K562 (cell line): ENCODE measurements around the gene CUX1. TPM values are rescaled to one million over a fixed set of nuclear protein-coding genes. Genes with fewer than 3 reads are reported as not detected.

Experiments
- ATAC-seq: fragments of 200-7000 bp; cut with Tn5 transposase; 3 replicates; pipeline ENCODE4 v1.9.1; 2020; ENCODE audit warnings: moderate library complexity
- BruUV-seq: library from RNA; stranded (reverse); fragments of 400-500 nt; replicated peaks from 2 replicates; lab custom pipeline; 2021; lab: Mats Ljungman, UMichigan
- CTCF ChIA-PET: fragments of 300-600 bp; formaldehyde crosslinking; extraction: SDS; loops from one replicate; lab custom pipeline; 2021; ENCODE audit warnings: low intra/inter-chr PET ratio; lab: Yijun Ruan, JAX
- POLR2A ChIA-PET: fragments of 300-600, 350-650 bp; sonication (Branson Sonifier 250); formaldehyde crosslinking; extraction: SDS; loops from one replicate; lab custom pipeline; 2021; ENCODE audit warnings: antibody characterized with exemption, inconsistent platforms; lab: Yijun Ruan, JAX
- DNase-seq, 4 experiments: peaks; one replicate each; pipeline versions ENCODE4 v3.0.0 to v3.0.0-alpha.2; 2011 to 2018; ENCODE audit warnings: low spot score in 3 of 4, mixed read lengths in 3 of 4; ENCODE audit errors: extremely low read depth in 1 of 4
- FAIRE-seq: peaks from 2 replicates; lab custom pipeline; 2011; peaks lifted over from hg19 to GRCh38; lab: Jason Lieb, UNC
- H2AFZ ChIP-seq: 2 replicates; pipeline ENCODE4 v1.6.0; 2011; ENCODE audit warnings: low read depth, low read length, control low read depth, inconsistent platforms
- H3K27ac ChIP-seq: fragments of 200-600 bp; 3 replicates; pipeline ENCODE4 v1.8.0; 2011; ENCODE audit warnings: low read depth, mild to moderate bottlenecking, control low read depth, inconsistent platforms, low read length, moderate library complexity, mixed read lengths; ENCODE audit errors: extremely low read depth
- H3K27me3 ChIP-seq, 2 experiments: fragments of 300-600 bp in 1 of 2; 2 replicates in 1 of 2; 3 replicates in 1 of 2; pipeline versions ENCODE4 v1.6.0 to v1.8.0; 2011; ENCODE audit warnings: inconsistent platforms in 2 of 2, low read length in 2 of 2, mild to moderate bottlenecking in 1 of 2, mixed read lengths in 1 of 2, moderate library complexity in 1 of 2; ENCODE audit not compliant: control insufficient read depth in 2 of 2, insufficient read depth in 2 of 2
- H3K36me3 ChIP-seq: fragments of 300-600 bp; 3 replicates; pipeline ENCODE4 v1.8.0; 2011; ENCODE audit warnings: mild to moderate bottlenecking, low read length, inconsistent platforms; ENCODE audit not compliant: control insufficient read depth, insufficient read depth
- H3K4me1 ChIP-seq, 2 experiments: fragments of 200-600 bp in 1 of 2; replicated peaks in 1 of 2; 2 replicates in 1 of 2; 3 replicates in 1 of 2; pipeline versions ENCODE4 v1.5.1 to v1.8.0; 2011; ENCODE audit warnings: inconsistent platforms in 2 of 2, low read length in 2 of 2, mild to moderate bottlenecking in 1 of 2, mixed read lengths in 1 of 2, moderate library complexity in 1 of 2; ENCODE audit not compliant: control insufficient read depth in 2 of 2, insufficient read depth in 2 of 2
- H3K4me2 ChIP-seq: 2 replicates; pipeline ENCODE4 v1.6.1; 2011; ENCODE audit warnings: low read length, control low read depth, inconsistent platforms, mixed read lengths; ENCODE audit not compliant: insufficient read depth
- H3K4me3 ChIP-seq: fragments of 200-600 bp; sonication (generic), shearing (Covaris generic); 2 replicates; pipeline ENCODE4 v1.5.1; 2016; ENCODE audit warnings: control low read depth, inconsistent platforms
- H3K79me2 ChIP-seq: fragments of 200-600 bp; 3 replicates; pipeline ENCODE4 v1.8.0; 2011; ENCODE audit warnings: low read length, inconsistent platforms; ENCODE audit not compliant: control insufficient read depth, insufficient read depth
- H3K9ac ChIP-seq, 2 experiments: 2 replicates each; pipeline versions ENCODE4 v1.6.0 to v1.6.1; 2011; ENCODE audit warnings: low read depth in 2 of 2, low read length in 2 of 2, control low read depth in 1 of 2, inconsistent platforms in 1 of 2, mild to moderate bottlenecking in 1 of 2, mixed read lengths in 1 of 2; ENCODE audit not compliant: insufficient read depth in 1 of 2
- H3K9me1 ChIP-seq: one replicate; pipeline ENCODE4 v1.6.0; 2011; ENCODE audit warnings: inconsistent platforms, mild to moderate bottlenecking, low read length, moderate library complexity; ENCODE audit not compliant: control insufficient read depth, insufficient read depth
- H3K9me3 ChIP-seq: replicated peaks from 2 replicates; pipeline ENCODE4 v1.5.1; 2011; ENCODE audit warnings: low read depth, low read length, inconsistent platforms; ENCODE audit not compliant: control insufficient read depth, insufficient read depth
- H4K20me1 ChIP-seq: replicated peaks from 2 replicates; pipeline ENCODE4 v1.6.1; 2011; ENCODE audit warnings: low read length, inconsistent platforms, mixed read lengths; ENCODE audit not compliant: control insufficient read depth, insufficient read depth
- CHD7 ChIP-seq: fragments of 200-600 bp; sonication (generic); IDR thresholded peaks from one replicate; pipeline ENCODE4 v1.6.1; 2012; ENCODE audit warnings: mild to moderate bottlenecking, low read depth, low read length, inconsistent platforms
- HMBOX1 ChIP-seq: sonication (generic); IDR thresholded peaks from 2 replicates; pipeline ENCODE4 v1.6.1; 2016
- PREB ChIP-seq: sonication (generic); formaldehyde crosslinking; IDR thresholded peaks from 2 replicates; pipeline ENCODE4 v1.8.1; 2023; ENCODE audit warnings: mild to moderate bottlenecking, missing genetic modification reagents
- RBBP5 ChIP-seq: fragments of 200-600 bp; sonication (generic); IDR thresholded peaks from 2 replicates; pipeline ENCODE4 v1.6.1; 2012; ENCODE audit warnings: borderline replicate concordance, mild to moderate bottlenecking, low read length, control low read depth, inconsistent platforms; ENCODE audit not compliant: insufficient read depth, poor library complexity, severe bottlenecking
- SREBF2 ChIP-seq: sonication (generic); formaldehyde crosslinking; IDR thresholded peaks from 2 replicates; pipeline ENCODE4 v1.4.0; 2020; ENCODE audit warnings: mild to moderate bottlenecking, missing genetic modification reagents
- ZKSCAN3 ChIP-seq: fragments of 250-450 bp; sonication (Bioruptor Pico); IDR thresholded peaks from 2 replicates; pipeline ENCODE4 v1.4.0; 2020
- ZNF174 ChIP-seq: fragments of 250-450 bp; sonication (Bioruptor Pico); IDR thresholded peaks from 2 replicates; pipeline ENCODE4 v1.4.0; 2020; ENCODE audit warnings: mild to moderate bottlenecking
- ZNF23 ChIP-seq: fragments of 250-450 bp; sonication (Bioruptor Pico); IDR thresholded peaks from 2 replicates; pipeline ENCODE4 v1.4.0; 2020; ENCODE audit warnings: mild to moderate bottlenecking
- ZNF24 ChIP-seq: fragments of 450-650 bp; IDR thresholded peaks from 2 replicates; pipeline ENCODE4 v1.6.1; 2016
- WGBS: fragments of 100-300 bp; shearing (Covaris generic); methylation state at CpG from one replicate; pipeline ENCODE4 v1.1.6; 2016; ENCODE audit warnings: low coverage, mixed read lengths; ENCODE audit not compliant: insufficient coverage; ENCODE audit errors: missing lambda C conversion rate; 5-methylcytosine and 5-hydroxymethylcytosine counted together
- in situ Hi-C: fragments of 300-500 bp; cut with MboI; formaldehyde crosslinking; loops from 4 replicates; pipeline ENCODE4 v1.15.0; 2018; ENCODE audit warnings: inconsistent platforms, mixed read lengths
- intact Hi-C: fragments of 100-400 bp; cut with micrococcal nuclease; formaldehyde crosslinking; loops from 2 replicates; pipeline ENCODE4 v1.14.2; 2022
- polyA plus RNA-seq, 8 experiments: library from polyadenylated mRNA; depleted of rRNA in 4 of 8; stranded (reverse) in 5 of 8; unstranded in 3 of 8; fragments of >200 nt; fragmentation: Nextera tagmentation in 2 of 8; fragmentation: Illumina TruSeq in 1 of 8; extraction: Ambion mirVana in 2 of 8; extraction: Trizol in 1 of 8; gene quantifications; 2 replicates each; pipeline versions ENCODE4 v1.2.1 to v1.2.3, GENCODE V29; 2011 to 2014; ENCODE audit warnings: inconsistent platforms in 1 of 8, missing spikeins in 1 of 8
- total RNA-seq, 7 experiments: library from RNA; depleted of rRNA in 6 of 7; stranded (reverse); fragments of >200 nt in 6 of 7; fragmentation: Illumina TruSeq in 2 of 7; extraction: Trizol in 2 of 7; gene quantifications; 2 replicates each; pipeline versions ENCODE4 v1.2.1 to v1.2.3, GENCODE V29; 2011 to 2021; ENCODE audit warnings: low replicate concordance in 1 of 7

CUX1 gene
- total and polyA plus RNA-seq, 9 of the 15 experiments (the other 6 are each of a cell fraction or from before 2014, with no cell fraction given) = 3.6 to 55.3 (median 25.2) TPM

GRCh38 chr7:102182016-102182415 lies 364.6 kb downstream of the CUX1 start:
- Histone ChIP-seq H3K36me3 (peaks cover 45% of the 10 kb centered on the region; the same call in 2 of the 3 replicates), H3K4me3 (no peak overlapping the region), H3K4me1 (no peaks in the 10 kb centered on the region), H2AFZ (no peak overlapping the region), H3K9me3 (no peaks in the 10 kb centered on the region), H3K27me3 (no peaks in the 10 kb centered on the region), H3K9ac (no peak overlapping the region), H3K79me2 (no peaks in the 10 kb centered on the region), H3K9me1 (no peaks in the 10 kb centered on the region), H4K20me1 (no peaks in the 10 kb centered on the region), H3K27ac (no peak overlapping the region), H3K4me2 (no peak overlapping the region)
- intact Hi-C loops (no loop called here), in situ Hi-C loops (no loop called here)
- 75% methylated on average over 2 of the region's 3 CpGs for WGBS
- POLR2A ChIA-PET = interaction anchor here (0.8 kb wide), 1 partner anchor 9 kb away, joined by 3 read pairs; no protein-coding TSS in a partner anchor
- peak; percentile 6 for FAIRE-seq
- CTCF ChIA-PET = no interaction called here
- ATAC-seq = no peak
- no TSS peak for BruUV-seq
- TF ChIP-seq ZKSCAN3 (CRISPR knock-in tag) (no peak), CHD7 (no peak), ZNF24 (no peak), PREB (CRISPR knock-in tag) (no peak), ZNF23 (CRISPR knock-in tag) (no peak), ZNF174 (CRISPR knock-in tag) (no peak), RBBP5 (no peak), HMBOX1 (no peak), SREBF2 (no peak)
- DNase-seq = no peak
